HL-60/S4 treated with retinoic acid at 250 ng/mL for 4 days and 3 days (cell line): ENCODE data around the gene PDE4D.

Experiments
- in situ Hi-C: fragments of 300-500 bp; cut with MboI; formaldehyde crosslinking; loops from 2 replicates; pipeline ENCODE4 v1.7.0; 2022; ENCODE audit warnings: low sequenced_read_pairs

Gene PDE4D

GRCh38 chr5:59246145-59246869 is 647.2 kb downstream of the PDE4D start:
- in situ Hi-C loops: no loop called here

GRCh38 chr5:59245198-59245597 is 648.3 kb downstream of the PDE4D start:
- in situ Hi-C loops: no loop called here

- in situ Hi-C loops: no loop called here
These were observed 652.0 kb downstream of the PDE4D start for GRCh38 chr5:59241552-59241951.

GRCh38 chr5:59241119-59241518 is 652.4 kb downstream of the PDE4D start:
- in situ Hi-C loops: no loop called here

- in situ Hi-C loops: no loop called here
These were observed 655.2 kb downstream of the PDE4D start for GRCh38 chr5:59238126-59238902.

GRCh38 chr5:59236986-59237385 is 656.5 kb downstream of the PDE4D start:
- in situ Hi-C loops: no loop called here

- in situ Hi-C loops: no loop called here
These were observed 657.1 kb downstream of the PDE4D start for GRCh38 chr5:59236448-59236847.

- in situ Hi-C loops: no loop called here
These were observed 659.3 kb downstream of the PDE4D start for GRCh38 chr5:59234236-59234635.

GRCh38 chr5:59231221-59231931 is 662.1 kb downstream of the PDE4D start:
- in situ Hi-C loops: no loop called here

- in situ Hi-C loops: loop anchor here (25.0 kb wide), 1 partner anchor 564 kb away; no protein-coding TSS in a partner anchor
These were observed 670.6 kb downstream of the PDE4D start for GRCh38 chr5:59222687-59223511.

- in situ Hi-C loops: loop anchor here (25.0 kb wide), 1 partner anchor 566 kb away; no protein-coding TSS in a partner anchor
These were observed 671.8 kb downstream of the PDE4D start for GRCh38 chr5:59221769-59222168.

GRCh38 chr5:59218424-59219045 is 675.0 kb downstream of the PDE4D start:
- in situ Hi-C loops: loop anchor here (25.0 kb wide), 1 partner anchor 569 kb away; no protein-coding TSS in a partner anchor

- in situ Hi-C loops: loop anchor here (25.0 kb wide), 1 partner anchor 570 kb away; no protein-coding TSS in a partner anchor
These were observed 676.7 kb downstream of the PDE4D start for GRCh38 chr5:59216841-59217240.

- in situ Hi-C loops: loop anchor here (25.0 kb wide), 1 partner anchor 575 kb away; no protein-coding TSS in a partner anchor
These were observed 680.9 kb downstream of the PDE4D start for GRCh38 chr5:59212596-59212995.

- in situ Hi-C loops: loop anchor here (25.0 kb wide), 1 partner anchor 577 kb away; no protein-coding TSS in a partner anchor
These were observed 683.7 kb downstream of the PDE4D start for GRCh38 chr5:59209758-59210359.

GRCh38 chr5:59208474-59208873 is 685.1 kb downstream of the PDE4D start:
- in situ Hi-C loops: loop anchor here (25.0 kb wide), 1 partner anchor 579 kb away; no protein-coding TSS in a partner anchor

- in situ Hi-C loops: loop anchor here (25.0 kb wide), 1 partner anchor 580 kb away; no protein-coding TSS in a partner anchor
These were observed 686.1 kb downstream of the PDE4D start for GRCh38 chr5:59207401-59207800.

GRCh38 chr5:59206132-59206581 is 687.4 kb downstream of the PDE4D start:
- in situ Hi-C loops: loop anchor here (25.0 kb wide), 1 partner anchor 581 kb away; no protein-coding TSS in a partner anchor
